HepG2 (cell line): ENCODE measurements around the gene BTG1. TPM values are rescaled to one million over a fixed set of nuclear protein-coding genes. Genes with fewer than 3 reads are reported as not detected.

Experiments used
- ATAC-seq: fragments of 200-7000 bp; cut with Tn5 transposase; 3 replicates; pipeline ENCODE4 v1.9.1; 2020; ENCODE audit warnings: mild to moderate bottlenecking, moderate library complexity
- BruUV-seq: library from RNA; stranded (reverse); fragments of 400-500 nt; replicated peaks from 2 replicates; lab custom pipeline; 2021; lab: Mats Ljungman, UMichigan
- CTCF ChIA-PET: fragments of 300-600 bp; formaldehyde crosslinking; extraction: SDS; loops from one replicate; lab custom pipeline; 2021; ENCODE audit warnings: low total read pairs, inconsistent platforms, low intra/inter-chr PET ratio; lab: Yijun Ruan, JAX
- POLR2A ChIA-PET: fragments of 350-600 bp; sonication (Branson Sonifier 250); formaldehyde crosslinking; loops from one replicate; lab custom pipeline; 2020; ENCODE audit warnings: antibody characterized with exemption, inconsistent platforms; lab: Yijun Ruan, JAX
- DNase-seq: peaks from one replicate; pipeline ENCODE4 v3.0.0-alpha.2; 2015; ENCODE audit warnings: low spot score
- FAIRE-seq: peaks from 3 replicates; lab custom pipeline; 2011; peaks lifted over from hg19 to GRCh38; lab: Jason Lieb, UNC
- H2AFZ ChIP-seq: one replicate; pipeline ENCODE4 v1.6.1; 2011; ENCODE audit warnings: low read length, inconsistent platforms
- H3K27ac ChIP-seq: fragments of 300-600 bp; 3 replicates; pipeline ENCODE4 v1.8.0; 2011; ENCODE audit warnings: mixed run types, mild to moderate bottlenecking, mixed read lengths, low read length, inconsistent platforms; ENCODE audit not compliant: insufficient read depth; ENCODE audit errors: extremely low read length
- H3K27me3 ChIP-seq, 2 experiments: fragments of 200-600 bp in 1 of 2; 2 replicates in 1 of 2; 3 replicates in 1 of 2; pipeline versions ENCODE4 v1.6.0 to v1.8.0; 2011; ENCODE audit warnings: low read length in 2 of 2, mild to moderate bottlenecking in 2 of 2, moderate library complexity in 2 of 2, inconsistent platforms in 1 of 2; ENCODE audit not compliant: insufficient read depth in 2 of 2, control insufficient read depth in 1 of 2
- H3K36me3 ChIP-seq, 2 experiments: fragments of 200-600 bp in 1 of 2; replicated peaks in 1 of 2; 2 replicates in 1 of 2; 3 replicates in 1 of 2; pipeline versions ENCODE4 v1.5.1 to v1.8.0; 2011; ENCODE audit warnings: low read length in 2 of 2, inconsistent platforms in 1 of 2; ENCODE audit not compliant: insufficient read depth in 2 of 2, control insufficient read depth in 1 of 2
- H3K4me1 ChIP-seq: 2 replicates; pipeline ENCODE4 v1.5.1; 2012; ENCODE audit warnings: low read length, inconsistent platforms; ENCODE audit not compliant: insufficient read depth
- H3K4me2 ChIP-seq: 2 replicates; pipeline ENCODE4 v1.6.0; 2011; ENCODE audit warnings: low read depth, low read length, inconsistent platforms
- H3K4me3 ChIP-seq, 3 experiments: fragments of 200-600 bp in 1 of 3; sonication (generic), shearing (Covaris generic) in 1 of 3; replicated peaks in 1 of 3; 2 replicates each; pipeline ENCODE4 v1.5.1; 2011 to 2016; ENCODE audit warnings: low read length in 3 of 3, inconsistent platforms in 2 of 3, low read depth in 2 of 3, mild to moderate bottlenecking in 2 of 3, control low read depth in 1 of 3, mixed read lengths in 1 of 3; ENCODE audit not compliant: insufficient read depth in 1 of 3
- H3K79me2 ChIP-seq: one replicate; pipeline ENCODE4 v1.6.1; 2011; ENCODE audit warnings: low read length, inconsistent platforms; ENCODE audit not compliant: insufficient read depth
- H3K9ac ChIP-seq: 2 replicates; pipeline ENCODE4 v1.6.0; 2011; ENCODE audit warnings: mild to moderate bottlenecking, low read depth, low read length, inconsistent platforms; ENCODE audit not compliant: insufficient read depth
- H3K9me3 ChIP-seq: 2 replicates; pipeline ENCODE4 v1.5.1; 2012; ENCODE audit warnings: mild to moderate bottlenecking, low read length
- H4K20me1 ChIP-seq: 2 replicates; pipeline ENCODE4 v1.6.0; 2011; ENCODE audit warnings: inconsistent platforms, mild to moderate bottlenecking, low read length, moderate library complexity; ENCODE audit not compliant: insufficient read depth
- CBX1 ChIP-seq: IDR thresholded peaks from one replicate; pipeline ENCODE4 v1.6.1; 2016; ENCODE audit warnings: antibody characterized with exemption, low read depth
- CCDC6 ChIP-seq: sonication (generic); formaldehyde crosslinking; IDR thresholded peaks from 2 replicates; pipeline ENCODE4 v1.8.1; 2022; ENCODE audit warnings: mild to moderate bottlenecking, missing genetic modification reagents, moderate library complexity
- ESRRA ChIP-seq: sonication (generic); formaldehyde crosslinking; IDR thresholded peaks from 2 replicates; pipeline ENCODE4 v1.5.1; 2020; ENCODE audit warnings: mild to moderate bottlenecking, low read depth, missing genetic modification reagents
- PHF5A ChIP-seq: IDR thresholded peaks from one replicate; pipeline ENCODE4 v1.6.1; 2018; ENCODE audit warnings: low read depth, missing genetic modification reagents; ENCODE audit not compliant: unreplicated experiment
- RBM22 ChIP-seq: fragments of 200-400 bp; formaldehyde crosslinking; optimal IDR thresholded peaks from 2 replicates; pipeline ENCODE3; 2017; ENCODE audit warnings: mild to moderate bottlenecking, low read length, moderate library complexity
- TCF12 ChIP-seq, 2 experiments: fragments of 450-650 bp in 1 of 2; sonication (generic) in 1 of 2; formaldehyde crosslinking in 1 of 2; IDR thresholded peaks; 2 replicates each; pipeline versions ENCODE4 v1.6.1 to v1.8.0; 2017 to 2022; ENCODE audit warnings: antibody characterized with exemption in 1 of 2, mild to moderate bottlenecking in 1 of 2, missing genetic modification reagents in 1 of 2, moderate library complexity in 1 of 2
- TGIF2 ChIP-seq: IDR thresholded peaks from 2 replicates; pipeline ENCODE4 v1.6.1; 2016; ENCODE audit warnings: control low read depth, missing compliant biosample characterization
- TRIM24 ChIP-seq: sonication (generic); formaldehyde crosslinking; IDR thresholded peaks from 2 replicates; pipeline ENCODE4 v1.8.0; 2022; ENCODE audit warnings: mild to moderate bottlenecking, missing genetic modification reagents
- WGBS: methylation state at CpG from one replicate; pipeline ENCODE4 v1.1.6; 2017; ENCODE audit warnings: low lambda C conversion rate; 5-methylcytosine and 5-hydroxymethylcytosine counted together
- in situ Hi-C: cut with HindIII; loops from 2 replicates; pipeline ENCODE4 v1.10.0; 2017; ENCODE audit warnings: low pct_unique_long_range_greater_than_20kb; ENCODE audit not compliant: extremely low pct_ligation_motif_present
- intact Hi-C: fragments of 100-400 bp; cut with micrococcal nuclease; formaldehyde crosslinking; loops from one replicate; pipeline ENCODE4 v1.10.0; 2022; ENCODE audit not compliant: unreplicated experiment
- polyA plus RNA-seq, 8 experiments: library from polyadenylated mRNA; depleted of rRNA in 3 of 8; stranded (reverse) in 7 of 8; unstranded in 1 of 8; fragments of >200 nt; fragmentation: Illumina TruSeq in 4 of 8; extraction: Trizol in 4 of 8; gene quantifications; 2 replicates each; pipeline versions ENCODE4 v1.2.1 to v1.2.3, GENCODE V29; 2011 to 2016; ENCODE audit warnings: low read depth in 4 of 8, missing spikeins in 1 of 8, mixed read lengths in 1 of 8; ENCODE audit not compliant: insufficient read depth in 1 of 8
- total RNA-seq, 5 experiments: library from RNA; depleted of rRNA; stranded (reverse); fragments of >200 nt; fragmentation: Illumina TruSeq; extraction: Trizol; gene quantifications; 2 replicates each; pipeline ENCODE4 v1.2.3, GENCODE V29; 2016; ENCODE audit warnings: low read depth in 1 of 5
- TF ChIP-seq, protein P1 (sequence below): IDR thresholded peaks from 2 replicates; pipeline ENCODE4 v1.6.1; 2012; ENCODE audit warnings: low read depth, low read length, improper control_type of control experiment
- TF ChIP-seq, protein P2 (sequence below): fragments of 450-650 bp; IDR thresholded peaks from 2 replicates; pipeline ENCODE4 v1.6.1; 2016
- TF ChIP-seq, protein P3 (sequence below): sonication (generic); formaldehyde crosslinking; IDR thresholded peaks from 2 replicates; pipeline ENCODE4 v1.5.1; 2020; ENCODE audit warnings: mild to moderate bottlenecking, missing genetic modification reagents

BTG1 gene
- total and polyA plus RNA-seq, 2 of the 13 experiments (the other 11 are each of a cell fraction or from before 2014, with no cell fraction given): 7.5 to 16.7 TPM

DNA sequence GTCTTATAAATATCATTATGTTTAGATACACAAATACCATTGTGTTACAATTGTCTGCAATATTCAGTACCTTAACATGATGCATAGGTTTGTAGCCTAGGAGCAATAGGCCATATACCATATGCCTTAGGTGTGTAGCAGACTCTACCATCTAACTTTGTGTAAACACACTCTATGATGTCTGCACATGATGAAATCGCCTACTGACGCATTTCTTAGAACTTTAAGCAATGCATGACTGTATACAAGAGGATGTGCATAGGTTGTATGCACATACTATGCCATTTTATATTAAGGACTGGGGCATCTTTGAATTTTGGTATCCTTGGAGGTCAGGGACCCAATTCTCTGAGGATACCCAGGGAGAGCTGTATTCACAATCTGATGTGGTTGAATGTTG lies 10.1 kb upstream of the BTG1 start:
- ChIA-PET POLR2A (no interaction called here), CTCF (no interaction called here)
- no peak overlapping the region for H2AFZ ChIP-seq
- H3K4me2 ChIP-seq: no peak overlapping the region
- H3K27ac ChIP-seq: no peak overlapping the region
- no peaks in the 10 kb centered on the region for H3K4me1 ChIP-seq
- no peak for TF ChIP-seq TCF12 (IDR thresholded peaks at IDR 0.05)
- no peak for TF ChIP-seq TCF12 (CRISPR knock-in tag; IDR thresholded peaks at IDR 0.05)
- TF ChIP-seq ESRRA (CRISPR knock-in tag): no peak
- TF ChIP-seq PHF5A (CRISPR knock-in tag): no peak
- TF ChIP-seq, protein P1, sequence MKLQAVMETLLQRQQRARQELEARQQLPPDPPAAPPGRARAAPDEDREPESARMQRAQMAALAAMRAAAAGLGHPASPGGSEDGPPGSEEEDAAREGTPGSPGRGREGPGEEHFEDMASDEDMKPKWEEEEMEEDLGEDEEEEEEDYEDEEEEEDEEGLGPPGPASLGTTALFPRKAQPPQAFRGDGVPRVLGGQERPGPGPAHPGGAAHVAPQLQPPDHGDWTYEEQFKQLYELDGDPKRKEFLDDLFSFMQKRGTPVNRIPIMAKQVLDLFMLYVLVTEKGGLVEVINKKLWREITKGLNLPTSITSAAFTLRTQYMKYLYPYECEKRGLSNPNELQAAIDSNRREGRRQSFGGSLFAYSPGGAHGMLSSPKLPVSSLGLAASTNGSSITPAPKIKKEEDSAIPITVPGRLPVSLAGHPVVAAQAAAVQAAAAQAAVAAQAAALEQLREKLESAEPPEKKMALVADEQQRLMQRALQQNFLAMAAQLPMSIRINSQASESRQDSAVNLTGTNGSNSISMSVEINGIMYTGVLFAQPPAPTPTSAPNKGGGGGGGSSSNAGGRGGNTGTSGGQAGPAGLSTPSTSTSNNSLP: no peak
- TF ChIP-seq, protein P2, sequence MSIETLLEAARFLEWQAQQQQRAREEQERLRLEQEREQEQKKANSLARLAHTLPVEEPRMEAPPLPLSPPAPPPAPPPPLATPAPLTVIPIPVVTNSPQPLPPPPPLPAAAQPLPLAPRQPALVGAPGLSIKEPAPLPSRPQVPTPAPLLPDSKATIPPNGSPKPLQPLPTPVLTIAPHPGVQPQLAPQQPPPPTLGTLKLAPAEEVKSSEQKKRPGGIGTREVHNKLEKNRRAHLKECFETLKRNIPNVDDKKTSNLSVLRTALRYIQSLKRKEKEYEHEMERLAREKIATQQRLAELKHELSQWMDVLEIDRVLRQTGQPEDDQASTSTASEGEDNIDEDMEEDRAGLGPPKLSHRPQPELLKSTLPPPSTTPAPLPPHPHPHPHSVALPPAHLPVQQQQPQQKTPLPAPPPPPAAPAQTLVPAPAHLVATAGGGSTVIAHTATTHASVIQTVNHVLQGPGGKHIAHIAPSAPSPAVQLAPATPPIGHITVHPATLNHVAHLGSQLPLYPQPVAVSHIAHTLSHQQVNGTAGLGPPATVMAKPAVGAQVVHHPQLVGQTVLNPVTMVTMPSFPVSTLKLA: no peak
- TF ChIP-seq TRIM24 (CRISPR knock-in tag): no peak
- no peak for TF ChIP-seq CCDC6 (CRISPR knock-in tag)
- no peak for TF ChIP-seq TGIF2
- TF ChIP-seq, protein P3, sequence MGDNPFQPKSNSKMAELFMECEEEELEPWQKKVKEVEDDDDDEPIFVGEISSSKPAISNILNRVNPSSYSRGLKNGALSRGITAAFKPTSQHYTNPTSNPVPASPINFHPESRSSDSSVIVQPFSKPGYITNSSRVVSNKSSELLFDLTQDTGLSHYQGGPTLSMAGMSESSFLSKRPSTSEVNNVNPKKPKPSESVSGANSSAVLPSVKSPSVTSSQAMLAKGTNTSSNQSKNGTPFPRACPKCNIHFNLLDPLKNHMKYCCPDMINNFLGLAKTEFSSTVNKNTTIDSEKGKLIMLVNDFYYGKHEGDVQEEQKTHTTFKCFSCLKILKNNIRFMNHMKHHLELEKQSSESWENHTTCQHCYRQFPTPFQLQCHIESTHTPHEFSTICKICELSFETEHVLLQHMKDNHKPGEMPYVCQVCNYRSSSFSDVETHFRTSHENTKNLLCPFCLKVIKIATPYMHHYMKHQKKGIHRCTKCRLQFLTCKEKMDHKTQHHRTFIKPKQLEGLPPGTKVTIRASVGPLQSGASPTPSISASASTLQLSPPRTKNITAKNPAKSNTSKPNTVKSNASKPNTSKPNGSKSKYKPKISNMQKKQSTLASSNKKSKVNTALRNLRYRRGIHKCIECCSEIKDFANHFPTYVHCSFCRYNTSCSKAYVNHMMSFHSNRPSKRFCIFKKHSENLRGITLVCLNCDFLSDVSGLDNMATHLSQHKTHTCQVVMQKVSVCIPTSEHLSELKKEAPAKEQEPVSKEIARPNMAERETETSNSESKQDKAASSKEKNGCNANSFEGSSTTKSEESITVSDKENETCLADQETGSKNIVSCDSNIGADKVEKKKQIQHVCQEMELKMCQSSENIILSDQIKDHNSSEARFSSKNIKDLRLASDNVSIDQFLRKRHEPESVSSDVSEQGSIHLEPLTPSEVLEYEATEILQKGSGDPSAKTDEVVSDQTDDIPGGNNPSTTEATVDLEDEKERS (CRISPR knock-in tag): no peak
- no peak for TF ChIP-seq CBX1
- no peak for TF ChIP-seq RBM22
- no peaks in the 10 kb centered on the region for H3K79me2 ChIP-seq
- in situ Hi-C loops (no loop called here), intact Hi-C loops (no loop called here)
- FAIRE-seq (no peak), ATAC-seq (no peak), DNase-seq (no peak)
- H3K9ac ChIP-seq: no peak overlapping the region
- H3K36me3 ChIP-seq: no peaks in the 10 kb centered on the region
- no peaks in the 10 kb centered on the region for H3K9me3 ChIP-seq
- 0% methylated on average over 2 of the region's 2 CpGs for WGBS
- no peak overlapping the region for H3K4me3 ChIP-seq
- H4K20me1 ChIP-seq: no peaks in the 10 kb centered on the region
- no TSS peak for BruUV-seq
- H3K27me3 ChIP-seq: no peaks in the 10 kb centered on the region
